Measurements from ENCODE around the gene SEC22C. TPM values are rescaled to one million over a fixed set of nuclear protein-coding genes. Genes with fewer than 3 reads are reported as not detected.

The SEC22C gene
- total and polyA plus RNA-seq, 7 donors, result 11.2 to 46.8 (median 15.5) TPM

- ATAC-seq (no peak), DNase-seq (no peak)
- TF ChIP-seq, protein P1, sequence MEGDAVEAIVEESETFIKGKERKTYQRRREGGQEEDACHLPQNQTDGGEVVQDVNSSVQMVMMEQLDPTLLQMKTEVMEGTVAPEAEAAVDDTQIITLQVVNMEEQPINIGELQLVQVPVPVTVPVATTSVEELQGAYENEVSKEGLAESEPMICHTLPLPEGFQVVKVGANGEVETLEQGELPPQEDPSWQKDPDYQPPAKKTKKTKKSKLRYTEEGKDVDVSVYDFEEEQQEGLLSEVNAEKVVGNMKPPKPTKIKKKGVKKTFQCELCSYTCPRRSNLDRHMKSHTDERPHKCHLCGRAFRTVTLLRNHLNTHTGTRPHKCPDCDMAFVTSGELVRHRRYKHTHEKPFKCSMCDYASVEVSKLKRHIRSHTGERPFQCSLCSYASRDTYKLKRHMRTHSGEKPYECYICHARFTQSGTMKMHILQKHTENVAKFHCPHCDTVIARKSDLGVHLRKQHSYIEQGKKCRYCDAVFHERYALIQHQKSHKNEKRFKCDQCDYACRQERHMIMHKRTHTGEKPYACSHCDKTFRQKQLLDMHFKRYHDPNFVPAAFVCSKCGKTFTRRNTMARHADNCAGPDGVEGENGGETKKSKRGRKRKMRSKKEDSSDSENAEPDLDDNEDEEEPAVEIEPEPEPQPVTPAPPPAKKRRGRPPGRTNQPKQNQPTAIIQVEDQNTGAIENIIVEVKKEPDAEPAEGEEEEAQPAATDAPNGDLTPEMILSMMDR (IDR thresholded peaks at IDR 0.05), result no peak
- intact Hi-C loops (cut with DNase I), result no loop called here
- peaks cover 8% of the 10 kb centered on the region for H3K4me1 ChIP-seq
- no peaks in the 10 kb centered on the region for H3K9me3 ChIP-seq
- 66 to 73% (median 70%) methylated on average over 4 of the region's 4 CpGs for WGBS, 3 donors
- H3K36me3 ChIP-seq (ENCODE audit: insufficient read depth in 1 of 2, low read depth in 1 of 2), result no peaks in the 10 kb centered on the region
- H3K4me3 ChIP-seq, result peak overlapping the region; percentile 61
- peaks cover 0 to 36% (median 15%) of the 10 kb centered on the region in 3 donors for H3K27me3 ChIP-seq (ENCODE audit: insufficient read depth in 3 of 3, low read length in 2 of 3)
- no peak overlapping the region for H3K27ac ChIP-seq
These were observed 78.4 kb downstream of the SEC22C start for GRCh38 chr3:42503251-42503924.

DNA sequence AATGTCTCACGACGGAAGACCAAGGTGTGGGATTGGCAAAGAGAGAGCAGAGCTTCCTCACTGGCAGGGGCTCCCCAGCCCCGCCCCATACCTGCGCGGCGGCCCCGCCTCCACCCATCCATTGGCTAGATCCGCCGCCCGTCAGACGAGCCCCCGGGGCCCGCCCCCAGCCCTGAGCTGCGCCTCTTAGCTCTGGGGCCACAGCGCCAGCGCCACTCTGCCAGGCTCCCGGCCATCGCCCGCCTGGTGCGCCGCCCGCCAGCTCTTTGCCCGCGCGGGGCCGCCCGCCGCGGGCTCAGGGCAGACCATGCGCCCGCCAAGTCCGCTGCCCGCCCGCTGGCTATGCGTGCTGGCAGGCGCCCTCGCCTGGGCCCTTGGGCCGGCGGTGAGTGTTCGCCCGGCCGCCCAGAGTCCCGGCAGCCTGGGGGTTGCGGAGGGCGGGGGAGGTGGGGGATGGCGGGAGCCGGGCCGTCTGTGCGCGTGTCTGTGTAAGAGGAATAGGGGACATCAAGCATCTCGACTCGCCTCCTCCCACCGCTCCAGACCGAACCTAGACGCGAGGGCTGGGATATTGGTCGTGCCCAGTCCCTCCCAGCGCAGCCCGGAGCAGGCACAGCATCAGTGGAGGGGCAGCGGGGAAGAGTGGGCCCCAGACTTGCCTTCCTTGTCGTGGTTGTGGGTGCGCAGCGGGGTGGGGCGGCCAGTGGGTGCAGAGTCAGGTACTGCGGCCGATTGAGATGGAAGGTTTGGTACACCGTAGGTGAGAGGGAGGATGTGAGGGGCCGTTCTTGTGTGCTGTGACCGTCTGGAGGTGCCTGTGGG, 79.1 kb downstream of the SEC22C start, which contains the start of gene VIPR1:
Gene VIPR1, plus strand, starts transcription at position 215 of the 822 bp plus-strand sequence. Its CDS starts 93 bp downstream, at position 308.
- Histone ChIP-seq H3K27me3 (ENCODE audit: insufficient read depth in 3 of 3, low read length in 2 of 3) (peaks cover 0 to 36% (median 15%) of the 10 kb centered on the region in 3 donors), H3K4me3 (peak within 1 kb of the TSS; percentile 61), H3K4me1 (peaks cover 8% of the 10 kb centered on the region), H3K9me3 (no peaks in the 10 kb centered on the region), H3K36me3 (ENCODE audit: insufficient read depth in 1 of 2, low read depth in 1 of 2) (no peaks in the 10 kb centered on the region), H3K27ac (no peak within 1 kb of the TSS)
- ATAC-seq (peak; percentile 75 to 86 (median 83)), DNase-seq (peak; percentile 63 to 73)
- 8 to 10% (median 9%) methylated on average over 49 to 69 of the region's 69 CpGs for WGBS, 3 donors
- TF ChIP-seq, protein P1 (IDR thresholded peaks at IDR 0.05), result no peak
- intact Hi-C loops (cut with DNase I), result no loop called here

DNA sequence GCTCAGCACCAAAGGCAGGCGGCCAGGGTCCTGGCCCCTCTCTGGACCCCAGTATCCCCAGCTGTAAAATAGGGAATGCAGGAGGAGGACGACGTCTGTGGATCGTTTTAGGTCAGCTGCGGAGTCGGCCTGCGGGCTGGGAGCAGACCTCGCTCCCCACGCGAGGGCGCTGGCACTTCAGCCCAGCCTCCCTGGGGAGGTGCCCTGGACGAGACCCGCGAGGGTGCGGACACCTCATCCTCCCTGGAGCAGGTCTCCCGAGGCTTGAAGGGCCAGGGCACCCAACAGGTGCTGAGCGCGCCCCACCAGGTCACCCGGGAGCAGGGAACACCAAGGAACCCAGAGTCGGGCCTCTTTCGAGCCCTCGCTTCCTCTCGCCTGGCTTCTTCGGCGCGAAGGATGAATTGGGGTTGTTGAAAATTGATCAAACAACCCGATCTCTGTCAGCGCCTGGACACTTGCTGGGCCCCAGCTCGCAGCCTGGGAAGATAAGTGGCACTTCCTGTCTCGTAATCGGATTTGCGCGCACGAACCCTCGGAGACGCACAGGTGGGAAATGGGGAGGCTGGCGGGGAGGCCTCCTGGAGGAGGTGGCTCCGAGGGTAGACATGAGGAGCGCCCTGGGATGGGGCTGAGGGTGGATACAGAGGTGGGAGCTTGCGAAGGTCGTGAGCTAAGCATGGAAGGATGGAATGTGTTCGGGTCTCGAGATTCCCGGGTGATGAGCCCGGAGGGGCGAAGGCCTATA, 79.9 kb downstream of the SEC22C start:
- Histone ChIP-seq H3K9me3 (no peaks in the 10 kb centered on the region), H3K27ac (no peak overlapping the region)
- DNase-seq, result peak; percentile 51 to 67

DNA sequence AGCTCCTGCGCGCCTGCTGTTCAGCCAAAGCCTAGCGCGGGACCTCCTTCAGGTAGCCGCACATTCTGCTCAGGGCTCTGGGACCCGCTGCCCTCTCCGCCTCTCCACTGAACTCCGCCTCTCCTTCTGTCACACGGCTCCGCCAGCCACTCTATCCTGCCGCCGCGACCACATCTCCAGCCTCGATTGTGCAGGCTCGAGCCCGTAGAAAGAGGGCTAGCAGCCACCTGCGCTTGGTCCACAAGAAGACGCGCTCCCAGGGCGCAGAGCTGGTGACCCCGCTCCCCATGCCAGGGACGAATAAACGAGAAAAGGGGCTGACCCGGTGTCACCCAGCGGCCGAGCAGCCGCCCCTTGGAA, 80.5 kb downstream of the SEC22C start:
- H3K27ac ChIP-seq, result no peak overlapping the region
- intact Hi-C loops (cut with DNase I), result no loop called here
- ATAC-seq (peak in 1 of 4 donors; percentile 19), DNase-seq (no peak)
- H3K4me3 ChIP-seq, result peak overlapping the region; percentile 61
- TF ChIP-seq, protein P1 (IDR thresholded peaks at IDR 0.05), result no peak
- no peaks in the 10 kb centered on the region for H3K9me3 ChIP-seq
- H3K27me3 ChIP-seq (ENCODE audit: insufficient read depth in 3 of 3, low read length in 2 of 3), result peaks cover 0 to 36% (median 10%) of the 10 kb centered on the region in 3 donors
- H3K4me1 ChIP-seq, result peaks cover 8% of the 10 kb centered on the region
- WGBS, 3 donors, result 4 to 5% (median 5%) methylated on average over 22 to 27 of the region's 27 CpGs
- no peaks in the 10 kb centered on the region for H3K36me3 ChIP-seq (ENCODE audit: insufficient read depth in 1 of 2, low read depth in 1 of 2)

More for the DNA sequence above, 79.9 kb downstream of the SEC22C start:
- H3K4me3 ChIP-seq, result peak overlapping the region; percentile 61
- peaks cover 0 to 36% (median 10%) of the 10 kb centered on the region in 3 donors for H3K27me3 ChIP-seq (ENCODE audit: insufficient read depth in 3 of 3, low read length in 2 of 3)
- no peaks in the 10 kb centered on the region for H3K36me3 ChIP-seq (ENCODE audit: insufficient read depth in 1 of 2, low read depth in 1 of 2)
- TF ChIP-seq, protein P1 (IDR thresholded peaks at IDR 0.05), result peak; percentile 39
- intact Hi-C loops (cut with DNase I), result no loop called here
- peak; percentile 65 to 85 (median 76) for ATAC-seq
- H3K4me1 ChIP-seq, result peaks cover 8% of the 10 kb centered on the region
- WGBS, 3 donors, result 1 to 2% (median 1%) methylated on average over 46 of the region's 46 CpGs

Measured in psoas muscle (tissue), 8 donors.